HG03565 (cell line): ENCODE measurements around the gene BCAS1.

Experiments used
- ATAC-seq: cut with Tn5 transposase; IDR thresholded peaks from one replicate; pipeline ENCODE4 v1.9.1; 2021; ENCODE audit warnings: mild to moderate bottlenecking, moderate library complexity; ENCODE audit not compliant: unreplicated experiment

BCAS1 gene

GRCh38 chr20:53896041-53896440 is 174.4 kb downstream of the BCAS1 start:
- ATAC-seq = no peak

GRCh38 chr20:53895385-53895755 is 175.0 kb downstream of the BCAS1 start:
- no peak for ATAC-seq

- no peak for ATAC-seq
Observed at GRCh38 chr20:53894707-53895384, 175.5 kb downstream of the BCAS1 start.
